ENCODE measurements around the gene MICU2.

DNA sequence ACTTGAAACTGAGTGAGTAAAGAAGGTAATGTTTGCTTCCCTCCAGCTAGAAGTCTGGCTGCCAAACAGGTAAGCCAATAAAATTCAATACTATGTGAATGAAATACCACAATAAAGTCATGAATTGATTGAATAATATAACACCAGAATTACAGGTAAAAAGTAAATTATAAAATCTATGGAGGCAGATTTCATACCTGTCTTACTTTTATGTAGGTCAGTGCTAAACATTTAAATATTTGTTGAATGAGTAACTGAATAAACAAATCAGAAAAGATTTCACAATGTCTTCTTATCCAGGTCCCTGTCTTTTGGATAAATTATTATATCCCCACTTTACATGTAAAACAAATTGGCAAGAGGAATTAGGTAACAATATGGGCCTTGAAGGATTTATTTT is 62.7 kb downstream of the MICU2 start:
- TF ChIP-seq, protein P1, sequence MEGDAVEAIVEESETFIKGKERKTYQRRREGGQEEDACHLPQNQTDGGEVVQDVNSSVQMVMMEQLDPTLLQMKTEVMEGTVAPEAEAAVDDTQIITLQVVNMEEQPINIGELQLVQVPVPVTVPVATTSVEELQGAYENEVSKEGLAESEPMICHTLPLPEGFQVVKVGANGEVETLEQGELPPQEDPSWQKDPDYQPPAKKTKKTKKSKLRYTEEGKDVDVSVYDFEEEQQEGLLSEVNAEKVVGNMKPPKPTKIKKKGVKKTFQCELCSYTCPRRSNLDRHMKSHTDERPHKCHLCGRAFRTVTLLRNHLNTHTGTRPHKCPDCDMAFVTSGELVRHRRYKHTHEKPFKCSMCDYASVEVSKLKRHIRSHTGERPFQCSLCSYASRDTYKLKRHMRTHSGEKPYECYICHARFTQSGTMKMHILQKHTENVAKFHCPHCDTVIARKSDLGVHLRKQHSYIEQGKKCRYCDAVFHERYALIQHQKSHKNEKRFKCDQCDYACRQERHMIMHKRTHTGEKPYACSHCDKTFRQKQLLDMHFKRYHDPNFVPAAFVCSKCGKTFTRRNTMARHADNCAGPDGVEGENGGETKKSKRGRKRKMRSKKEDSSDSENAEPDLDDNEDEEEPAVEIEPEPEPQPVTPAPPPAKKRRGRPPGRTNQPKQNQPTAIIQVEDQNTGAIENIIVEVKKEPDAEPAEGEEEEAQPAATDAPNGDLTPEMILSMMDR (IDR thresholded peaks at IDR 0.05): no peak
- no peak for TF ChIP-seq POLR2A (IDR thresholded peaks at IDR 0.05)
